HL-60 (cell line): ENCODE results near the gene MSN.
A peak's percentile ranks its signal among the peaks of the same experiment; 100 is the strongest.
"Not testable (repeated sequence)": the region's sequence is repeated elsewhere in the genome, so short reads cannot be mapped to it uniquely, and the experiment has no call there.

Experiments used
- DNase-seq, 2 experiments: peaks; one replicate each; pipeline ENCODE4 v3.0.0-alpha.2; 2010 to 2020; ENCODE audit warnings: low read depth in 1 of 2, low spot score in 1 of 2
- H3K27ac ChIP-seq: fragments of 250-450 bp; sonication (Bioruptor Pico); replicated peaks from 2 replicates; pipeline ENCODE4 v1.5.1; 2020; ENCODE audit warnings: mild to moderate bottlenecking, moderate library complexity
- H3K27me3 ChIP-seq: fragments of 250-450 bp; sonication (Bioruptor Pico); 2 replicates; pipeline ENCODE4 v1.5.1; 2021; ENCODE audit warnings: mild to moderate bottlenecking, moderate library complexity; ENCODE audit not compliant: insufficient read depth, poor library complexity, severe bottlenecking
- H3K4me3 ChIP-seq: replicated peaks from 2 replicates; pipeline ENCODE4 v1.5.1; 2011; ENCODE audit warnings: mild to moderate bottlenecking, control low read depth, low read length; ENCODE audit not compliant: insufficient read depth
- CTCF ChIP-seq: IDR thresholded peaks from one replicate; pipeline ENCODE4 v1.5.1; 2011; ENCODE audit warnings: low read length, control low read depth, inconsistent platforms; ENCODE audit not compliant: insufficient read depth
- GABPA ChIP-seq: IDR thresholded peaks from 2 replicates; pipeline ENCODE4 v1.6.1; 2012; ENCODE audit warnings: low read depth
- POLR2AphosphoS5 ChIP-seq: IDR thresholded peaks from 2 replicates; pipeline ENCODE4 v1.6.1; 2012; ENCODE audit warnings: low read depth
- SPI1 ChIP-seq: IDR thresholded peaks from 2 replicates; pipeline ENCODE4 v1.6.1; 2012; ENCODE audit warnings: low read depth, mild to moderate bottlenecking, borderline replicate concordance
- TF ChIP-seq, protein P1 (sequence below): IDR thresholded peaks from 2 replicates; pipeline ENCODE4 v1.6.1; 2012; ENCODE audit warnings: low read depth; ENCODE audit not compliant: insufficient replicate concordance

MSN gene

GRCh38 chrX:65644621-65645289, 22.7 kb upstream of the MSN start:
- Histone ChIP-seq H3K4me3 (no peak overlapping the region), H3K27ac (no peak overlapping the region), H3K27me3 (no peaks in the 10 kb centered on the region)
- DNase-seq = no peak
- no peak for TF ChIP-seq CTCF
- TF ChIP-seq, protein P1, sequence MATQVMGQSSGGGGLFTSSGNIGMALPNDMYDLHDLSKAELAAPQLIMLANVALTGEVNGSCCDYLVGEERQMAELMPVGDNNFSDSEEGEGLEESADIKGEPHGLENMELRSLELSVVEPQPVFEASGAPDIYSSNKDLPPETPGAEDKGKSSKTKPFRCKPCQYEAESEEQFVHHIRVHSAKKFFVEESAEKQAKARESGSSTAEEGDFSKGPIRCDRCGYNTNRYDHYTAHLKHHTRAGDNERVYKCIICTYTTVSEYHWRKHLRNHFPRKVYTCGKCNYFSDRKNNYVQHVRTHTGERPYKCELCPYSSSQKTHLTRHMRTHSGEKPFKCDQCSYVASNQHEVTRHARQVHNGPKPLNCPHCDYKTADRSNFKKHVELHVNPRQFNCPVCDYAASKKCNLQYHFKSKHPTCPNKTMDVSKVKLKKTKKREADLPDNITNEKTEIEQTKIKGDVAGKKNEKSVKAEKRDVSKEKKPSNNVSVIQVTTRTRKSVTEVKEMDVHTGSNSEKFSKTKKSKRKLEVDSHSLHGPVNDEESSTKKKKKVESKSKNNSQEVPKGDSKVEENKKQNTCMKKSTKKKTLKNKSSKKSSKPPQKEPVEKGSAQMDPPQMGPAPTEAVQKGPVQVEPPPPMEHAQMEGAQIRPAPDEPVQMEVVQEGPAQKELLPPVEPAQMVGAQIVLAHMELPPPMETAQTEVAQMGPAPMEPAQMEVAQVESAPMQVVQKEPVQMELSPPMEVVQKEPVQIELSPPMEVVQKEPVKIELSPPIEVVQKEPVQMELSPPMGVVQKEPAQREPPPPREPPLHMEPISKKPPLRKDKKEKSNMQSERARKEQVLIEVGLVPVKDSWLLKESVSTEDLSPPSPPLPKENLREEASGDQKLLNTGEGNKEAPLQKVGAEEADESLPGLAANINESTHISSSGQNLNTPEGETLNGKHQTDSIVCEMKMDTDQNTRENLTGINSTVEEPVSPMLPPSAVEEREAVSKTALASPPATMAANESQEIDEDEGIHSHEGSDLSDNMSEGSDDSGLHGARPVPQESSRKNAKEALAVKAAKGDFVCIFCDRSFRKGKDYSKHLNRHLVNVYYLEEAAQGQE = no peak
- no peak for TF ChIP-seq GABPA
- no peak for TF ChIP-seq SPI1
- TF ChIP-seq POLR2AphosphoS5 = no peak

DNA sequence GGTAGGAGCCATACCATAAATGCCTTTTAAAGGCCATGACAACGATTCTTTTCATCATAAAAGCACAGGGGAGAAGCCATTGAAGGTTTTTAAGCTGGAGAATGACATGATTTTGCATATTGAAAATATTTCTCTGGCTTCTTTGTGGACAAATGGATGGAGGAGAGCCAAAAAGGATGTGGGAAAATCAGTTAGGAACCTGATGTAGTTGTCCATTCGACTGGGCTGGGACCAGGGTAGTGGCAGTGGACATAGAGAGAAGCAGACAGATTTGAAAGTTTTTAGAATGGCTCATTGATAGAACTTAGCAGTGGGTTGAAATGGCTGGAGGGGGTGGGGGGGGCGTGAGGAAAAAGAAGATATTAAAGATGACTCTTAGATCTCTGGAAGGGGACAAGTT, 19.7 kb upstream of the MSN start:
- H3K27ac ChIP-seq = no peak overlapping the region
- no peak overlapping the region for H3K4me3 ChIP-seq
- no peak for TF ChIP-seq POLR2AphosphoS5
- no peak for TF ChIP-seq SPI1
- TF ChIP-seq GABPA = no peak
- TF ChIP-seq CTCF = no peak
- TF ChIP-seq, protein P1 = no peak
- no peak for DNase-seq
- H3K27me3 ChIP-seq = no peaks in the 10 kb centered on the region

DNA sequence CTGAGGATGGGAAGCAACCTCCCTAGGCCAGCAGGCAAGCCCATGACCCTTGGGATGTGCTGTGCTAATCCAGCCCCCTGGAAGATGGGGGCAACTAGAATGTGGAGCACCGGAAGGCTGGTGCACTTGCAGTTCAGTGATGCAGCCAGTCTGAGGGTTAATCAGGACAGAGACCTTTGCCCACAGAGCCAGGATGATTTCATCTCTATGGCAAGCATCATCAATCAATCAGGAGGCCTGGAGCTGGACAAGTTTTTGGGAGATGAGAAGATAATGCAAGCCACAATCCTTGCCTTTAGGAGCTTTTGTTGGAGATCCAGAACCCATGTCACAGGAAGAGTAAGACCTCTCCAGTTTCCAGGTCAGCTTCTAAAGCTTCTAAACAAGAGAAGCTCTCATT, 15.4 kb upstream of the MSN start:
- DNase-seq = no peak
- no peaks in the 10 kb centered on the region for H3K27me3 ChIP-seq
- no peak overlapping the region for H3K4me3 ChIP-seq
- no peak for TF ChIP-seq POLR2AphosphoS5
- TF ChIP-seq SPI1 = no peak
- no peak for TF ChIP-seq CTCF
- TF ChIP-seq GABPA = no peak
- TF ChIP-seq, protein P1 = no peak
- H3K27ac ChIP-seq = no peak overlapping the region

GRCh38 chrX:65657009-65657441, 10.4 kb upstream of the MSN start:
- DNase-seq = peak in 1 of 2 experiments; percentile 38
- not testable (repeated sequence) for H3K27me3 ChIP-seq, H3K4me3 ChIP-seq
- peak overlapping the region; percentile 50 for H3K27ac ChIP-seq
